ENCODE measurements around the gene CUL4A.
"Not testable (repeated sequence)": the region's sequence is repeated elsewhere in the genome, so short reads cannot be mapped to it uniquely, and the experiment has no call there.

The CUL4A gene

GRCh38 chr13:113232208-113233003 is 23.0 kb downstream of the CUL4A start:
- no peaks in the 10 kb centered on the region for H3K9me3 ChIP-seq (ENCODE audit: control extremely low read depth in 1 of 5, control insufficient read depth in 4 of 5, insufficient read depth in 2 of 5, low read depth in 1 of 5, low read length in 4 of 5)
- H3K4me3 ChIP-seq (ENCODE audit: control insufficient read depth in 1 of 7, extremely low read depth in 1 of 7, insufficient read depth in 4 of 7, low read depth in 2 of 7, low read length in 6 of 7), result no peak overlapping the region
- CTCF ChIA-PET, result no interaction called here
- H3K27ac ChIP-seq (ENCODE audit: insufficient read depth in 1 of 2, low read depth in 1 of 2, low read length in 2 of 2, poor library complexity in 1 of 2, severe bottlenecking in 2 of 2), result no peak overlapping the region
- WGBS (ENCODE audit: insufficient coverage), result over 99% methylated on average over 15 of the region's 18 CpGs
- H3K27me3 ChIP-seq (replicated peaks in 2 of 5; ENCODE audit: control insufficient read depth in 4 of 5, insufficient read depth in 5 of 5, low read length in 4 of 5), result no peaks in the 10 kb centered on the region
- H3K36me3 ChIP-seq (ENCODE audit: control insufficient read depth in 4 of 4, insufficient read depth in 4 of 4, low read length in 3 of 4), result peaks cover 16 to 80% (median 52%) of the 10 kb centered on the region in 4 experiments
- DNase-seq, result no peak
- no peaks in the 10 kb centered on the region for H3K4me1 ChIP-seq (ENCODE audit: control extremely low read depth in 1 of 4, control insufficient read depth in 4 of 4, insufficient read depth in 4 of 4, low read length in 3 of 4)
- POLR2A ChIA-PET, result interaction anchor here (0.8 kb wide), 1 partner anchor 20 kb away, joined by 3 read pairs; no protein-coding TSS in a partner anchor

GRCh38 chr13:113233101-113233500 is 23.7 kb downstream of the CUL4A start:
- peaks cover 14 to 82% (median 54%) of the 10 kb centered on the region in 4 experiments for H3K36me3 ChIP-seq (ENCODE audit: control insufficient read depth in 4 of 4, insufficient read depth in 4 of 4, low read length in 3 of 4)
- ChIA-PET POLR2A (interaction anchor here (0.8 kb wide), 1 partner anchor 20 kb away, joined by 3 read pairs; no protein-coding TSS in a partner anchor), CTCF (no interaction called here)
- WGBS (ENCODE audit: insufficient coverage), result 97% methylated on average over 10 of the region's 11 CpGs
- H3K27ac ChIP-seq (ENCODE audit: insufficient read depth in 1 of 2, low read depth in 1 of 2, low read length in 2 of 2, poor library complexity in 1 of 2, severe bottlenecking in 2 of 2), result no peak overlapping the region
- no peak for DNase-seq
- no peaks in the 10 kb centered on the region for H3K27me3 ChIP-seq (replicated peaks in 2 of 5; ENCODE audit: control insufficient read depth in 4 of 5, insufficient read depth in 5 of 5, low read length in 4 of 5)
- H3K4me3 ChIP-seq (ENCODE audit: control insufficient read depth in 1 of 7, extremely low read depth in 1 of 7, insufficient read depth in 4 of 7, low read depth in 2 of 7, low read length in 6 of 7), result no peak overlapping the region
- no peaks in the 10 kb centered on the region for H3K4me1 ChIP-seq (ENCODE audit: control extremely low read depth in 1 of 4, control insufficient read depth in 4 of 4, insufficient read depth in 4 of 4, low read length in 3 of 4)
- no peaks in the 10 kb centered on the region for H3K9me3 ChIP-seq (ENCODE audit: control extremely low read depth in 1 of 5, control insufficient read depth in 4 of 5, insufficient read depth in 2 of 5, low read depth in 1 of 5, low read length in 4 of 5)

GRCh38 chr13:113238536-113238935 is 29.1 kb downstream of the CUL4A start:
- Histone ChIP-seq H3K9me3 (ENCODE audit: control extremely low read depth in 1 of 5, control insufficient read depth in 4 of 5, insufficient read depth in 2 of 5, low read depth in 1 of 5, low read length in 4 of 5) (no peaks in the 10 kb centered on the region), H3K27me3 (replicated peaks in 2 of 5; ENCODE audit: control insufficient read depth in 4 of 5, insufficient read depth in 5 of 5, low read length in 4 of 5) (no peaks in the 10 kb centered on the region), H3K36me3 (ENCODE audit: control insufficient read depth in 4 of 4, insufficient read depth in 4 of 4, low read length in 3 of 4) (peaks cover 24 to 78% (median 54%) of the 10 kb centered on the region in 4 experiments), H3K4me1 (ENCODE audit: control extremely low read depth in 1 of 4, control insufficient read depth in 4 of 4, insufficient read depth in 4 of 4, low read length in 3 of 4) (no peaks in the 10 kb centered on the region), H3K27ac (ENCODE audit: insufficient read depth in 1 of 2, low read depth in 1 of 2, low read length in 2 of 2, poor library complexity in 1 of 2, severe bottlenecking in 2 of 2) (no peak overlapping the region), H3K4me3 (ENCODE audit: control insufficient read depth in 1 of 7, extremely low read depth in 1 of 7, insufficient read depth in 4 of 7, low read depth in 2 of 7, low read length in 6 of 7) (no peak overlapping the region)
- DNase-seq, result no peak
- no CpG with 5 or more reads among the region's 4 CpGs for WGBS (ENCODE audit: insufficient coverage)
- CTCF ChIA-PET, result interaction anchor here (1.4 kb wide), 1 partner anchor 13 kb away, joined by 3 read pairs; no protein-coding TSS in a partner anchor
- POLR2A ChIA-PET, result no interaction called here

- Histone ChIP-seq H3K27ac (ENCODE audit: insufficient read depth in 1 of 2, low read depth in 1 of 2, low read length in 2 of 2, poor library complexity in 1 of 2, severe bottlenecking in 2 of 2) (no peak overlapping the region), H3K4me1 (ENCODE audit: control extremely low read depth in 1 of 4, control insufficient read depth in 4 of 4, insufficient read depth in 4 of 4, low read length in 3 of 4) (no peaks in the 10 kb centered on the region), H3K36me3 (ENCODE audit: control insufficient read depth in 4 of 4, insufficient read depth in 4 of 4, low read length in 3 of 4) (peaks cover 24 to 79% (median 55%) of the 10 kb centered on the region in 4 experiments), H3K9me3 (ENCODE audit: control extremely low read depth in 1 of 5, control insufficient read depth in 4 of 5, insufficient read depth in 2 of 5, low read depth in 1 of 5, low read length in 4 of 5) (no peaks in the 10 kb centered on the region), H3K4me3 (ENCODE audit: control insufficient read depth in 1 of 7, extremely low read depth in 1 of 7, insufficient read depth in 4 of 7, low read depth in 2 of 7, low read length in 6 of 7) (no peak overlapping the region), H3K27me3 (replicated peaks in 2 of 5; ENCODE audit: control insufficient read depth in 4 of 5, insufficient read depth in 5 of 5, low read length in 4 of 5) (no peaks in the 10 kb centered on the region)
- ChIA-PET CTCF (no interaction called here), POLR2A (no interaction called here)
- 97% methylated on average over 14 of the region's 15 CpGs for WGBS (ENCODE audit: insufficient coverage)
- no peak for DNase-seq
Measured at GRCh38 chr13:113239357-113239756, 29.9 kb downstream of the CUL4A start.

- CTCF ChIA-PET, result no interaction called here
- DNase-seq, result no peak
- H3K4me1 ChIP-seq (ENCODE audit: control extremely low read depth in 1 of 4, control insufficient read depth in 4 of 4, insufficient read depth in 4 of 4, low read length in 3 of 4), result no peaks in the 10 kb centered on the region
- 95% methylated on average over 6 of the region's 6 CpGs for WGBS (ENCODE audit: insufficient coverage)
- no peaks in the 10 kb centered on the region for H3K9me3 ChIP-seq (ENCODE audit: control extremely low read depth in 1 of 5, control insufficient read depth in 4 of 5, insufficient read depth in 2 of 5, low read depth in 1 of 5, low read length in 4 of 5)
- no peaks in the 10 kb centered on the region for H3K27me3 ChIP-seq (replicated peaks in 2 of 5; ENCODE audit: control insufficient read depth in 4 of 5, insufficient read depth in 5 of 5, low read length in 4 of 5)
- no peak overlapping the region for H3K4me3 ChIP-seq (ENCODE audit: control insufficient read depth in 1 of 7, extremely low read depth in 1 of 7, insufficient read depth in 4 of 7, low read depth in 2 of 7, low read length in 6 of 7)
- H3K36me3 ChIP-seq (ENCODE audit: control insufficient read depth in 4 of 4, insufficient read depth in 4 of 4, low read length in 3 of 4), result peaks cover 29 to 77% (median 53%) of the 10 kb centered on the region in 4 experiments
- no peak overlapping the region for H3K27ac ChIP-seq (ENCODE audit: insufficient read depth in 1 of 2, low read depth in 1 of 2, low read length in 2 of 2, poor library complexity in 1 of 2, severe bottlenecking in 2 of 2)
- POLR2A ChIA-PET, result no interaction called here
Measured at GRCh38 chr13:113239986-113240385, 30.6 kb downstream of the CUL4A start.

- WGBS (ENCODE audit: insufficient coverage), result 95% methylated on average over 3 of the region's 8 CpGs
- POLR2A ChIA-PET, result interaction anchor here (0.7 kb wide), 1 partner anchor 33 kb away, joined by 3 read pairs; the partner anchor contains the start of gene PCID2
- H3K27ac ChIP-seq (ENCODE audit: insufficient read depth in 1 of 2, low read depth in 1 of 2, low read length in 2 of 2, poor library complexity in 1 of 2, severe bottlenecking in 2 of 2); H3K4me3 ChIP-seq (ENCODE audit: control insufficient read depth in 1 of 7, extremely low read depth in 1 of 7, insufficient read depth in 4 of 7, low read depth in 2 of 7, low read length in 6 of 7); H3K27me3 ChIP-seq (replicated peaks in 2 of 5; ENCODE audit: control insufficient read depth in 4 of 5, insufficient read depth in 5 of 5, low read length in 4 of 5); DNase-seq; H3K9me3 ChIP-seq (ENCODE audit: control extremely low read depth in 1 of 5, control insufficient read depth in 4 of 5, insufficient read depth in 2 of 5, low read depth in 1 of 5, low read length in 4 of 5); H3K4me1 ChIP-seq (ENCODE audit: control extremely low read depth in 1 of 4, control insufficient read depth in 4 of 4, insufficient read depth in 4 of 4, low read length in 3 of 4): not testable (repeated sequence)
- peaks cover 35 to 79% (median 60%) of the 10 kb centered on the region in 4 experiments for H3K36me3 ChIP-seq (ENCODE audit: control insufficient read depth in 4 of 4, insufficient read depth in 4 of 4, low read length in 3 of 4)
- CTCF ChIA-PET, result interaction anchor here (1.2 kb wide), 1 partner anchor 30 kb away, joined by 3 read pairs; no protein-coding TSS in a partner anchor
Measured at GRCh38 chr13:113241623-113242022, 32.2 kb downstream of the CUL4A start.

- POLR2A ChIA-PET, result no interaction called here
- CTCF ChIA-PET, result no interaction called here
- 85% methylated on average over 3 of the region's 6 CpGs for WGBS (ENCODE audit: insufficient coverage)
- DNase-seq, result no peak
- Histone ChIP-seq H3K27me3 (replicated peaks in 2 of 5; ENCODE audit: control insufficient read depth in 4 of 5, insufficient read depth in 5 of 5, low read length in 4 of 5) (no peaks in the 10 kb centered on the region), H3K36me3 (ENCODE audit: control insufficient read depth in 4 of 4, insufficient read depth in 4 of 4, low read length in 3 of 4) (peaks cover 35 to 88% (median 68%) of the 10 kb centered on the region in 4 experiments), H3K4me1 (ENCODE audit: control extremely low read depth in 1 of 4, control insufficient read depth in 4 of 4, insufficient read depth in 4 of 4, low read length in 3 of 4) (no peaks in the 10 kb centered on the region), H3K9me3 (ENCODE audit: control extremely low read depth in 1 of 5, control insufficient read depth in 4 of 5, insufficient read depth in 2 of 5, low read depth in 1 of 5, low read length in 4 of 5) (no peaks in the 10 kb centered on the region), H3K4me3 (ENCODE audit: control insufficient read depth in 1 of 7, extremely low read depth in 1 of 7, insufficient read depth in 4 of 7, low read depth in 2 of 7, low read length in 6 of 7) (no peak overlapping the region), H3K27ac (ENCODE audit: insufficient read depth in 1 of 2, low read depth in 1 of 2, low read length in 2 of 2, poor library complexity in 1 of 2, severe bottlenecking in 2 of 2) (no peak overlapping the region)
Measured at GRCh38 chr13:113243847-113244246, 34.4 kb downstream of the CUL4A start.

Measured in common myeloid progenitor, CD34-positive (primary cell).